HepG2 (cell line): ENCODE measurements around the gene SEBOX. TPM values are rescaled to one million over a fixed set of nuclear protein-coding genes. Genes with fewer than 3 reads are reported as not detected.

Experiments used
- ATF2 ChIP-seq: sonication (generic); formaldehyde crosslinking; IDR thresholded peaks from 2 replicates; pipeline ENCODE4 v1.4.0; 2020; ENCODE audit warnings: missing genetic modification reagents
- BCLAF1 ChIP-seq: fragments of 450-650 bp; IDR thresholded peaks from 2 replicates; pipeline ENCODE4 v1.6.1; 2017; ENCODE audit warnings: mild to moderate bottlenecking
- CCDC6 ChIP-seq: sonication (generic); formaldehyde crosslinking; IDR thresholded peaks from 2 replicates; pipeline ENCODE4 v1.8.1; 2022; ENCODE audit warnings: mild to moderate bottlenecking, missing genetic modification reagents, moderate library complexity
- DNMT1 ChIP-seq: sonication (generic); formaldehyde crosslinking; IDR thresholded peaks from 2 replicates; pipeline ENCODE4 v1.5.1; 2020; ENCODE audit warnings: mild to moderate bottlenecking, missing genetic modification reagents
- ESRRA ChIP-seq: sonication (generic); formaldehyde crosslinking; IDR thresholded peaks from 2 replicates; pipeline ENCODE4 v1.5.1; 2020; ENCODE audit warnings: mild to moderate bottlenecking, low read depth, missing genetic modification reagents
- HMG20A ChIP-seq: IDR thresholded peaks from 2 replicates; pipeline ENCODE4 v1.6.1; 2016; ENCODE audit warnings: borderline replicate concordance
- HMG20B ChIP-seq: conservative IDR thresholded peaks from 2 replicates; pipeline ENCODE4 v1.6.1; 2016; ENCODE audit warnings: missing genetic modification reagents, missing compliant biosample characterization
- HNF1B ChIP-seq: sonication (generic); formaldehyde crosslinking; IDR thresholded peaks from 2 replicates; pipeline ENCODE4 v1.5.1; 2020; ENCODE audit warnings: mild to moderate bottlenecking, moderate library complexity, missing genetic modification reagents
- KDM2A ChIP-seq: sonication (generic); formaldehyde crosslinking; IDR thresholded peaks from 2 replicates; pipeline ENCODE4 v1.4.0; 2020; ENCODE audit warnings: low read depth, missing genetic modification reagents, borderline replicate concordance
- KDM5A ChIP-seq: fragments of 200-600 bp; sonication (generic); IDR thresholded peaks from 2 replicates; pipeline ENCODE4 v1.7.0; 2018; ENCODE audit warnings: antibody characterized with exemption, mild to moderate bottlenecking, low read length, borderline replicate concordance
- MBD4 ChIP-seq: IDR thresholded peaks from 2 replicates; pipeline ENCODE4 v1.6.1; 2012; ENCODE audit warnings: low read length, inconsistent platforms, borderline replicate concordance
- MXD4 ChIP-seq: IDR thresholded peaks from 2 replicates; pipeline ENCODE4 v1.6.1; 2016; ENCODE audit warnings: mild to moderate bottlenecking, missing biosample characterization, missing genetic modification reagents
- REPIN1 ChIP-seq: sonication (generic); formaldehyde crosslinking; IDR thresholded peaks from 2 replicates; pipeline ENCODE4 v1.8.0; 2022; ENCODE audit warnings: missing genetic modification reagents, low read depth, mild to moderate bottlenecking, borderline replicate concordance
- SOX13 ChIP-seq, 3 experiments: fragments of 450-650 bp in 1 of 3; sonication (generic) in 1 of 3; formaldehyde crosslinking in 1 of 3; IDR thresholded peaks in 2 of 3; conservative IDR thresholded peaks in 1 of 3; 2 replicates each; pipeline versions ENCODE4 v1.5.0 to v1.6.1; 2016 to 2020; ENCODE audit warnings: antibody characterized with exemption in 1 of 3, mild to moderate bottlenecking in 1 of 3, missing compliant biosample characterization in 1 of 3, missing genetic modification reagents in 1 of 3, moderate library complexity in 1 of 3
- XBP1 ChIP-seq: sonication (generic); formaldehyde crosslinking; IDR thresholded peaks from 2 replicates; pipeline ENCODE4 v1.5.0; 2020; ENCODE audit warnings: missing genetic modification reagents
- ZFAT ChIP-seq: sonication (generic); formaldehyde crosslinking; conservative IDR thresholded peaks from 2 replicates; pipeline ENCODE4 v1.8.1; 2023; ENCODE audit warnings: missing genetic modification reagents, inconsistent platforms
- ZMAT5 ChIP-seq: sonication (generic); formaldehyde crosslinking; IDR thresholded peaks from 2 replicates; pipeline ENCODE4 v1.5.0; 2020; ENCODE audit warnings: mild to moderate bottlenecking, low read depth, missing genetic modification reagents, borderline replicate concordance
- ZNF264 ChIP-seq: sonication (generic); formaldehyde crosslinking; IDR thresholded peaks from 2 replicates; pipeline ENCODE4 v1.4.0; 2020; ENCODE audit warnings: missing genetic modification reagents
- ZNF547 ChIP-seq: sonication (generic); formaldehyde crosslinking; IDR thresholded peaks from 2 replicates; pipeline ENCODE4 v1.5.1; 2020; ENCODE audit warnings: mild to moderate bottlenecking, missing genetic modification reagents
- ZNF720 ChIP-seq: sonication (generic); formaldehyde crosslinking; IDR thresholded peaks from 2 replicates; pipeline ENCODE4 v1.4.0; 2020; ENCODE audit warnings: missing genetic modification reagents
- ZNF740 ChIP-seq: sonication (generic); formaldehyde crosslinking; IDR thresholded peaks from 2 replicates; pipeline ENCODE4 v1.4.0; 2020; ENCODE audit warnings: missing genetic modification reagents
- polyA plus RNA-seq, 8 experiments: library from polyadenylated mRNA; depleted of rRNA in 3 of 8; stranded (reverse) in 7 of 8; unstranded in 1 of 8; fragments of >200 nt; fragmentation: Illumina TruSeq in 4 of 8; extraction: Trizol in 4 of 8; gene quantifications; 2 replicates each; pipeline versions ENCODE4 v1.2.1 to v1.2.3, GENCODE V29; 2011 to 2016; ENCODE audit warnings: low read depth in 4 of 8, missing spikeins in 1 of 8, mixed read lengths in 1 of 8; ENCODE audit not compliant: insufficient read depth in 1 of 8
- total RNA-seq, 5 experiments: library from RNA; depleted of rRNA; stranded (reverse); fragments of >200 nt; fragmentation: Illumina TruSeq; extraction: Trizol; gene quantifications; 2 replicates each; pipeline ENCODE4 v1.2.3, GENCODE V29; 2016; ENCODE audit warnings: low read depth in 1 of 5

Gene SEBOX
- total and polyA plus RNA-seq, 2 of the 13 experiments (the other 11 are each of a cell fraction or from before 2014, with no cell fraction given) = not detected

GRCh38 chr17:28335959-28336871 is 28.8 kb downstream of the SEBOX start (continued):
- TF ChIP-seq MXD4 = no peak
- peak; percentile 48; the same call in 1 of the 2 replicates for TF ChIP-seq ATF2 (CRISPR knock-in tag)
- TF ChIP-seq DNMT1 (CRISPR knock-in tag) = no peak; the same call in 1 of the 2 replicates
- no peak for TF ChIP-seq KDM2A
- no peak for TF ChIP-seq BCLAF1
- TF ChIP-seq HNF1B = no peak
- no peak for TF ChIP-seq ZNF547 (CRISPR knock-in tag)
- no peak for TF ChIP-seq HMG20A
- TF ChIP-seq SOX13 (IDR thresholded peaks at IDR 0.05) = no peak
- TF ChIP-seq SOX13 (CRISPR knock-in tag; conservative IDR thresholded peaks at IDR 0.05 in 1 of 2, IDR thresholded peaks at IDR 0.05 in 1 of 2) = no peak
- TF ChIP-seq ZNF720 (CRISPR knock-in tag) = no peak
- no peak for TF ChIP-seq MBD4
- 0 out of 2 replicates have a peak, but pooled peaks have one; percentile 57 for TF ChIP-seq CCDC6
- no peak for TF ChIP-seq REPIN1 (CRISPR knock-in tag)
- no peak for TF ChIP-seq XBP1 (CRISPR knock-in tag)
- TF ChIP-seq ESRRA (CRISPR knock-in tag) = no peak
- TF ChIP-seq ZMAT5 = no peak
- TF ChIP-seq HMG20B (CRISPR knock-in tag) = 0 out of 2 replicates have a peak, but pooled peaks have one; percentile 26
- no peak for TF ChIP-seq ZNF264 (CRISPR knock-in tag)
- no peak for TF ChIP-seq ZFAT
- TF ChIP-seq KDM5A = 0 out of 2 replicates have a peak, but pooled peaks have one; percentile 11
- TF ChIP-seq ZNF740 (CRISPR knock-in tag) = no peak
